ENCODE measurements around the gene TGFBR2. TPM values are rescaled to one million over a fixed set of nuclear protein-coding genes. Genes with fewer than 3 reads are reported as not detected.

TGFBR2 gene
- total RNA-seq, 1 donor from 2014 or later: 26.1 TPM

GRCh38 chr3:30616347-30617027 is 10.1 kb downstream of the TGFBR2 start:
- H3K4me3 Mint-ChIP-seq: no peak overlapping the region
- H3K9me3 Mint-ChIP-seq: peaks cover 18% of the 10 kb centered on the region
- no peak for DNase-seq (ENCODE audit: extremely low spot score, unreplicated experiment)
- no peaks in the 10 kb centered on the region for H3K27me3 Mint-ChIP-seq
- TF ChIP-seq CTCF (conservative IDR thresholded peaks at IDR 0.05): no peak
- peaks cover 40% of the 10 kb centered on the region for H3K36me3 Mint-ChIP-seq
- peaks cover 37% of the 10 kb centered on the region for H3K4me1 Mint-ChIP-seq (ENCODE audit: unreplicated experiment)
- H3K27ac Mint-ChIP-seq: no peak overlapping the region

GRCh38 chr3:30617069-30617468 is 10.7 kb downstream of the TGFBR2 start:
- Mint-ChIP-seq H3K4me1 (ENCODE audit: unreplicated experiment) (peaks cover 39% of the 10 kb centered on the region), H3K36me3 (peaks cover 41% of the 10 kb centered on the region), H3K9me3 (peaks cover 14% of the 10 kb centered on the region), H3K27ac (no peak overlapping the region), H3K27me3 (no peaks in the 10 kb centered on the region), H3K4me3 (no peak overlapping the region)
- no peak for TF ChIP-seq CTCF (conservative IDR thresholded peaks at IDR 0.05)
- DNase-seq (ENCODE audit: extremely low spot score, unreplicated experiment): no peak

- H3K4me3 Mint-ChIP-seq: no peak overlapping the region
- H3K9me3 Mint-ChIP-seq: peaks cover 9% of the 10 kb centered on the region
- H3K27me3 Mint-ChIP-seq: no peaks in the 10 kb centered on the region
- no peak for TF ChIP-seq CTCF (conservative IDR thresholded peaks at IDR 0.05)
- no peak overlapping the region for H3K27ac Mint-ChIP-seq
- no peak for DNase-seq (ENCODE audit: extremely low spot score, unreplicated experiment)
- H3K36me3 Mint-ChIP-seq: peaks cover 37% of the 10 kb centered on the region
- peaks cover 36% of the 10 kb centered on the region for H3K4me1 Mint-ChIP-seq (ENCODE audit: unreplicated experiment)
These were observed 11.3 kb downstream of the TGFBR2 start for GRCh38 chr3:30617653-30618052.

GRCh38 chr3:30618526-30618925 is 12.1 kb downstream of the TGFBR2 start:
- no peak overlapping the region for H3K27ac Mint-ChIP-seq
- H3K4me3 Mint-ChIP-seq: no peak overlapping the region
- no peak for DNase-seq (ENCODE audit: extremely low spot score, unreplicated experiment)
- H3K27me3 Mint-ChIP-seq: no peaks in the 10 kb centered on the region
- no peak for TF ChIP-seq CTCF (conservative IDR thresholded peaks at IDR 0.05)
- H3K36me3 Mint-ChIP-seq: peaks cover 37% of the 10 kb centered on the region
- peaks cover 31% of the 10 kb centered on the region for H3K4me1 Mint-ChIP-seq (ENCODE audit: unreplicated experiment)
- peaks cover 4% of the 10 kb centered on the region for H3K9me3 Mint-ChIP-seq

GRCh38 chr3:30619318-30619717 is 12.9 kb downstream of the TGFBR2 start:
- no peak for DNase-seq (ENCODE audit: extremely low spot score, unreplicated experiment)
- Mint-ChIP-seq H3K36me3 (peaks cover 36% of the 10 kb centered on the region), H3K27ac (no peak overlapping the region), H3K4me3 (no peak overlapping the region), H3K27me3 (no peaks in the 10 kb centered on the region), H3K4me1 (ENCODE audit: unreplicated experiment) (peaks cover 25% of the 10 kb centered on the region), H3K9me3 (peaks cover 4% of the 10 kb centered on the region)
- TF ChIP-seq CTCF (conservative IDR thresholded peaks at IDR 0.05): no peak
